Sciatic nerve (tissue), 2 donors: ENCODE results near the gene KNL1. TPM values are rescaled to one million over a fixed set of nuclear protein-coding genes. Genes with fewer than 3 reads are reported as not detected.

Experiments
- ATAC-seq: fragments of 200-7000 bp; cut with Tn5 transposase; one replicate; pipeline ENCODE4 v1.9.1; 2020; ENCODE audit warnings: mild to moderate bottlenecking, moderate library complexity
- DNase-seq: peaks from one replicate; pipeline ENCODE4 v3.0.0-alpha.2; 2020; ENCODE audit warnings: low spot score
- intact Hi-C: fragments of 100-400 bp; cut with DNase I; formaldehyde crosslinking; loops from one replicate; pipeline ENCODE4 v1.14.2; 2022
- total RNA-seq: library from RNA; stranded (reverse); fragmentation: NEBNext Ultra II Directional; extraction: Animal tissue kit (Norgen Biotek cat#: 25700); gene quantifications from one replicate; pipeline ENCODE4 v1.2.1, GENCODE V29; 2021
- donor health status: DM: no; HTN: no; CAD: no.
- donor health status: DM: no; HTN: no; CAD: no.

Gene KNL1
- total RNA-seq, 1 donor from 2014 or later: 0.89 TPM

GRCh38 chr15:40697916-40698315 is 103.9 kb downstream of the KNL1 start:
- ATAC-seq: no peak
- no peak for DNase-seq
- intact Hi-C loops: no loop called here

- DNase-seq: no peak
- intact Hi-C loops: no loop called here
- ATAC-seq: no peak
Measured at GRCh38 chr15:40702077-40702476, 108.0 kb downstream of the KNL1 start.

- intact Hi-C loops: no loop called here
- DNase-seq (no peak), ATAC-seq (no peak)
Measured at GRCh38 chr15:40706121-40706520, 112.1 kb downstream of the KNL1 start.

Other genes starting within 250 kb of the KNL1 start
- gene PHGR1, start 243.2 kb upstream of the KNL1 start, total RNA-seq: not detected
- 2.1 TPM for gene DISP2, start 236.0 kb upstream of the KNL1 start, total RNA-seq
- 6.4 TPM for gene KNSTRN, start 211.5 kb upstream of the KNL1 start, total RNA-seq
- 67.8 TPM for gene IVD, start 188.5 kb upstream of the KNL1 start, total RNA-seq
- gene BAHD1, start 153.3 kb upstream of the KNL1 start, total RNA-seq: 17.2 TPM
- 13.5 TPM for gene CHST14, start 123.3 kb upstream of the KNL1 start, total RNA-seq
- 31.3 TPM for gene CCDC32, start 29.2 kb upstream of the KNL1 start, total RNA-seq
- 6.1 TPM for gene RPUSD2, start 24.9 kb upstream of the KNL1 start, total RNA-seq
- 0.53 TPM for gene RAD51, start 100.9 kb downstream of the KNL1 start, total RNA-seq
- 38.3 TPM for gene RMDN3, start 161.0 kb downstream of the KNL1 start, total RNA-seq
- 9.8 TPM for gene GCHFR, start 169.8 kb downstream of the KNL1 start, total RNA-seq
- gene C15orf62, start 175.7 kb downstream of the KNL1 start, total RNA-seq: 0.49 TPM
- gene ZFYVE19, start 212.8 kb downstream of the KNL1 start, total RNA-seq: 24.9 TPM
- gene DNAJC17, start 213.2 kb downstream of the KNL1 start, total RNA-seq: 36.2 TPM
- gene PPP1R14D, start 234.5 kb downstream of the KNL1 start, total RNA-seq: not detected
- 4.0 TPM for gene SPINT1, start 249.8 kb downstream of the KNL1 start, total RNA-seq